NCI-H526 treated with DMSO at 0.1 percent for 48 hours (cell line): ENCODE results near the gene KCNQ1.

Source experiments
- DNase-seq: peaks from one replicate; lab custom pipeline; 2025; lab: John Stamatoyannopoulos, UW

Gene KCNQ1

DNA sequence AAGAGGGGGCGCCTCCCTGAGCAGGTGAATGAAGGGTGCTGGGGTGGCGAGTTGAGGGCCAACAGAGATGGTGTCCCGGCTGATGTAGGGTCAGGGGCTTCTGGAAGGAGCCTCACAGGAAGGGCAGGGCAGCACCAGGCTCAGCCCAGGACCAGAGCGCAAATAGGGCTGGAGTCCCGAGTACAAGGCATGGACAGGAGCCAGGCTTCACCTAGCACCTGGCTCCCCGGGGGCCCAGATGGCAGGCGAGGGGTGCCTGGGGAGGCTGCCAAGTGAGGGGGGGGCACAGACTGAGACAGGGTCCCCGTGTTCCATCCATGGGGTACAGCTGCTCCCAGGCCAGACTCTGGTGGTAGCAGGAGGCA lies 105.8 kb downstream of the KCNQ1 start:
- no peak for DNase-seq

DNA sequence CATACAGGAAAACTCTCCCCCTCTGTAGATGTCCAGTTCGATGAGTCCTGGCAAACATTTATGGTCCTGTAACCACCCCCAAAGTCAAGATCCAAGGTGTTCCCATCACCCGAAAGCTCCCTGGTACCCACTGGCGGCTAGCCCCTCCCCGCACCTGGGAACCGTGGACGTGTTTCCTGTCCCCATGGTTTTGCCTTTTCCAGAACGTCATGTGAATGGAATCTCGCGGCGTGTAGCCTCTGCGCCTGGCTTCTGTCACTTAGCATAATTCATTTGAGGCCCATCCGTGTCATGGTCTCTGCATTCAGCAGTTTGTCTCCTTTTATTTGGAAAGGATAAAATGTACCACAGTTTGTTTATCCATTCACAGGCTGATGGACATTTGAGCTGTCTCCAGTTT lies 106.3 kb downstream of the KCNQ1 start:
- no peak for DNase-seq

DNA sequence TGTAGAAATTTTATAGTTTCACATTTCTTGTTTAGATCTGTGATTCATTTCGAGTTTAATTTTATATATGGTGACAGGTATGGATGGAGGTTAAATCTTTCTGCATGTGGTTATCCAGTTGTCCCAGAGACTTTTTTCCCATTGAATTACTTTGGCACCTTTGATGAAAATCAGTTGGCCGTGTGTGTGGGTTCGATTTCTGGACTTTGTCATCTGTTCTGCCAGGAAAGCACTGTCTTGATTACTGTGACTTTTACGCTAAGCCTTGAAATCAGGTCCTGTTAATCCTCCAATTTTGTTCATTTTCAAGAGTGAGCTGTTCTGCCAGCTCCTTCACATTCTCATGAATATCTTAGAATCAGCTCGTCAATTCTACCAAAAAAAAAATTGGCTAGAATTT lies 107.4 kb downstream of the KCNQ1 start:
- DNase-seq: no peak

DNA sequence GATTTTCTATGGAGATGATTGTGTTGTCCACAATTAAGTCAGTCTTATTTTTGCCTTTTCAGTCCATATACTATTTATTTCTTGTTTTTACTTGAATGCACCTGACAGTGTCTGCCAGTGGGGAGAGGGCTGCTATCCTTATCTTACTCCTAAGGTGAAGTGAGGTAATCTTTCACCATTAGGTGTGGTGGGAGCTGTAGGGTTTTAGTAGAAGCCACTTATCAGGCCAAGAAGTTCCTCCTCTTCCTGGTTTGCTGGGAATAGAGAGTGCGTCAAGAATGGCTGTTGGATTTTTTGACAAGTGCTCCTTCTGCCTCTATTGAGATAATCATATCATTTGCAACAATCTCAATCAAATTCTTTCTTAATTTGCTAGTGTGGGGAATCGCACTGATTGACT lies 108.4 kb downstream of the KCNQ1 start:
- no peak for DNase-seq

DNA sequence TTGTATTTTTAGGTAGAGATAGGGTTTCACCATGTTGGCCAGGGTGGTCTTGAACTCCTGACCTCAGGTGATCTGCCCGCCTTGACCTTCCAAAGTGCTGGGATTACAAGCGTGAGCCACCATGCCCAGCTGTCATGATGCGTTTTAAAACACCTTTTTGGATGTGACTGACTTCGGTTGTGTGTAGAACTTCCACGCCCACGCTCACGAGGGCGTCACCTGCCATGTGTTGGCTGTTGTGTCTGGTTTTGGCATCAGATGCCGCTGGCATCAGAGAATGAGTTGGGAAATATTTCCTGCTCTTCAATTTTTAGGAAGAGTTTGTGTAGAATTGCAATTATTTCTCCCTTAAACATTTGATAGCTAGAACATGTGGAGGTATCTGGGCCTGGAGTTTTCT lies 109.1 kb downstream of the KCNQ1 start:
- DNase-seq: no peak

DNA sequence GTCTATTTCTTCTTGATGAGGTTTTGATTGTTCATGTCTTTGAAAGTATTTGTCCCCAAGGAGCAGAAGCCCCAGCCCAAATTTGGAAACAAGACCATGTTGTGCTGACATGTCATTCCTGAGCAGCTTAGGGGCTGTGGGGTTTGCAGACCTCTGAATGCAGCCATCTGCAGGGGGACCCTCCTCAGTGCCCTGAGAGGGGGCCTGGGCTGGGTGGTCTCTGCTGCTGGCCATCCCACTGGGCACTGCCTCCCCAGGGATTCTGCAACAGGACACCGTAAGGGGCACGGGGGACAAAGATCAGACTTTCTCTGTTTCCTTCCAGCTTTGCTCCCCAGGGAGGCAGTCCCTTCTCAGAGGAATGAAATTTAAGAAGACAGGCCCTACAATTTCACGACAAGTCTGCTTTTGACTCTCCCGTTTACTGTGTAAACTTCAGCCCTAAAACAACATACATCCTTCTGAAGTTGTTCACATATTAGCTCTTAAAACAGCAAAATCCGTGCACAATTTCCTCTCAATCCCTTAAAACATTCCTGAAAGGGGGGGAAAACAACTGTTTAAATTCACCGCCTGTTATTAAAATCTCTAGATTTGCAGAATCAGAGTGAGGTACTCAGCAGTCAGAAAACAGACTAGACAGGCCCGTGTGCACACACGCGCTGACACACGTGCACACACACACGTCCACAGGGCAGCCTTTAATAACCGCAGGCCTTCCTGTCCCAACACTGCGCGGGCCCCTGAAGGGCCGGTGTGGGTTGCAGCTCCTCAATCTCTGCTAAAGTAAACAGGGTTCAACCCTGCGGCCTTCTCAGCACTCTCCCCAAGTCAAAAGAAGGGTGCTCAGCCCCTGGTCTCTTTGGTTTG lies 109.8 kb downstream of the KCNQ1 start:
- no peak for DNase-seq

DNA sequence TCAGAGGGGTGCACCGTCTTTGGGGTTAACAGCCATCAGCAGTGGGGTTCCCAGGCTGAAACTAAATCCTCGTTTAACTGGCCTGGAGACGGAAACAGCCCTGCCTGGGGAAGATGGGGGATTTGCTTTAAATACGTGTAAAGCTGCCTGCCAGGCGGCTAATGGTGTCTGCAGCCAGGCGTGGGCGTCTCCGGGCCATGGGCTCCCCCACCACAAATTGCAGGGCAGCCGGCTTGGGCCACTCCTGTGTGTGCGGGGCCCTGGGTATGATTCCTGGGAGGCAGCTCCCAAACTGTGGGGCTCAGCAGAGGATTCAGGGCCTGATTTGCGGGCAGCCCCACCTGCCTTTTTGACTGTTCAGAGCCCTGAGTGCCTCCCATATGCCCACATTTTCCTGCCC lies 110.5 kb downstream of the KCNQ1 start:
- no peak for DNase-seq

DNA sequence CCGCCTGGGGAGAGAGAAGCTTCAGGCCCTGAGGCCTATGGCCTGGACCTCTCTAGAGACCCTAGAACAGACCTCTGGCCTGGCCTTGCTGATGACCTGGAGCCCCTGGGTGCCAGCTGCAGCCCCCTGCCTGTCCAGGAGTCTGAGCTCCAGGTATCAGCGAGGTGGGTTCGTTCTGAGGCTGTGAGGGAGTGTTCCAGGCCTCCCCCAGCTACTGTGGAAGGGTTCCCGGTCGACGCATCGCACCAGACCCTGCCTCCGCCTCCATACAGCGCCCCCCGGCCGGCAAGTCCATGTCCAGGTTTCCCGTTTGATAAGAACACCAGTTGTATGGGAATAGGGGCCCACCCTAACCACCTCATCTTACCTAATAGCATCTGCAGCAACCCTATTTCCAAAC lies 111.1 kb downstream of the KCNQ1 start:
- no peak for DNase-seq

DNA sequence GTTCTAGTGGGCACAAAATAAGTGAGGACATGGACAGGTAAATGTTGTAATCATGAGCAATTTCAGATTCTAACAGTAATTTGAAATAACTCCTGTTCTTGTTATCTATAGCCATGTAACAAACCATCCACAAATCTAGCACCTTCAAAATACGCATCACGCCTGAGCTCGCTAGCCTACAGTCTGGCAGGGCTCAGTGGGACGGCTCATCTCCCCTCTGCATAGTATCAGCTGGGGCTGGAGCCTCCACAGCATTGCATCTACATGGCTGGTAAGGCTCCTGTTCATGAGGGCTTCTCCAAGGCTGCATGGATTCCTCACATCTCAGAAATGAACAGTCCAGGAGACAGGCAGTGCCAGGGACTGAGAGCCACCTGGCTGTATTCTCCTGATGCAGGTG lies 112.6 kb downstream of the KCNQ1 start:
- DNase-seq: no peak

DNA sequence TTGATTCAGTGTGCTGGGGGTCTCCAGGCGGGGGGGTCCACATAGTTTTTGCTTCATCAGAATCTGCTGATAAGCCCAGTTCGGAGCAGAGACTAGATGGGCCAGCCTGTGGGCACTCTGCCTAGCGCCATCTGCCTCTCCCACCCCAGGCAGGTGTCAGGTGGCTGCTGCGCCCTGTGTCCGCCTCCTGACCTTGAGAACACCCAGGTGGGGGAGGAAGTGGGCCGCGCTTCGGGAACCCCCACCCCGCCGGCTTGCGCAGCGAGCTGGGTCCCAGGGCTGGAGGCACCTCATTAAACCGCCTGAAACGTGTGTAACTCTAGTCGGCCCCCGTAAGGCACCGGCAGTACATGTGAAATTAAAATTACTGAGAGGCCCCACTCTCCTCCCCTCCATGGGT lies 113.6 kb downstream of the KCNQ1 start:
- no peak for DNase-seq

DNA sequence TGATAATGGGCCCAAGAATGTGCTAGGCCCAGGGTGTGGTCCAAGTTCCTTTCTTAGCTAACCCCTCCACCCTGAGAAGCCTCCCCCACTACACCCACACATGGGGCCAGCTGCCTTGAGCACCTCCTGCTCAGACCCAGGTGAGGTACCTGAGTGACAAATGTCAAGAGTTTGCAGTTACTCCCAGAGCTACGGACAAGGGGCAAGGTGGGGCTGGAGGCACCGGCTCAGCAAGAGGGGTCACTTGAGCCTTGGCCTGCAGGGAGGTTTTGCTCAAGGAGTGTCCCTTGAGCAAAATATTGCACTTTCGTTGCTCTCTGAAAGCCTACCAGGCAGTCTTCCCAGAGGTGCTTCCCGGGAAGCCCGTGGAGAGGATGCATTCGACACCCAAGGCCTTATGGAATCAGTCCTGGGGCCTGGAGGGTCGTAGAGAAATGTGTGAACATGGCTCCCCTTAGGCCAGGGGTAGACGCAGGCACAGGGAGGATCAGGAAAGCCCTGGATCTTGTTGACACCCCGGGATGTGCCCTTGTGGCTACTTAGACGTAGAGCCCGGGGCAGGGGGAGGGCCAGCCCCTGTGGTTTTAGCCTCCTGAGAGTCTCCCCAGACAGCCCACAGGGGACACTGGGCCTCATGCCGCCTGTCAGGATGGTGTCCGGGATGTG lies 114.2 kb downstream of the KCNQ1 start:
- no peak for DNase-seq

DNA sequence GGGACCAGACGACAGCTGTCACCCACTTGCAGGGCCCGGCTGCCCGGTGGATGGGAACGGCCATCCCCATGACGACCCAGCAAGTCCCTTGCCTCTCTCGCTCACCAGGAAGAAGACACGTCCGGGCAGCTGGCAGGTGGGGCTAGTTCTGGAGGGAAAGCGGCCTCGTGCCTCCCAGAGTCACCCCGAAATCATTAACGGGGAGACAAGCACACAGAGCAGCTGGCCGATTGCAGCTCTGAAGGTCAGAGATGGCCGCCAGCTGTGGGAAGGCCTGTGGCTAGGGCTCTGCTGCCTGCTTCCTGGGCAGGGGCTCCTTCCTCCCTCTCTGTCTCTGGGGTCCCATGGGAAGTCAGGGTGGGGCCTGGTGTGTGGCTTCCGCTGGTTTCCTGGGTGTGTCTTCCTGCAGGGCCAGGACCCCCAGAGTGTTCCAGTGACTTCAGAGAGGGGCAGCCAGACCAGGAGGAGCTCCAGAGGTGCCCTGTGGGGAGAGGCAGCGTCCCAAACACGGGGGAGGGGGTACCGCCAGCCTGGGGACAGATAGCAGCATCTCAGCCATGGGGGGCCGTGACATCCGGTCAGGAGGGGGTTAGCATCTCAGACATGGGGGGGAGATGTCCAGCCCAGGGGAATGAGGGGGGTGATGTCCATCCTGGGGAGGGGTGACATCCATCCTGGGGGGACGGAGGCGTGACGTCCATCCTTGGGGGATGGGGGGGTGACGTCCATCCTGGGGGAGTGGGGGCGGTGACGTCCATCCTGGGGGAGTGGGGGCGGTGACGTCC lies 114.9 kb downstream of the KCNQ1 start:
- no peak for DNase-seq

DNA sequence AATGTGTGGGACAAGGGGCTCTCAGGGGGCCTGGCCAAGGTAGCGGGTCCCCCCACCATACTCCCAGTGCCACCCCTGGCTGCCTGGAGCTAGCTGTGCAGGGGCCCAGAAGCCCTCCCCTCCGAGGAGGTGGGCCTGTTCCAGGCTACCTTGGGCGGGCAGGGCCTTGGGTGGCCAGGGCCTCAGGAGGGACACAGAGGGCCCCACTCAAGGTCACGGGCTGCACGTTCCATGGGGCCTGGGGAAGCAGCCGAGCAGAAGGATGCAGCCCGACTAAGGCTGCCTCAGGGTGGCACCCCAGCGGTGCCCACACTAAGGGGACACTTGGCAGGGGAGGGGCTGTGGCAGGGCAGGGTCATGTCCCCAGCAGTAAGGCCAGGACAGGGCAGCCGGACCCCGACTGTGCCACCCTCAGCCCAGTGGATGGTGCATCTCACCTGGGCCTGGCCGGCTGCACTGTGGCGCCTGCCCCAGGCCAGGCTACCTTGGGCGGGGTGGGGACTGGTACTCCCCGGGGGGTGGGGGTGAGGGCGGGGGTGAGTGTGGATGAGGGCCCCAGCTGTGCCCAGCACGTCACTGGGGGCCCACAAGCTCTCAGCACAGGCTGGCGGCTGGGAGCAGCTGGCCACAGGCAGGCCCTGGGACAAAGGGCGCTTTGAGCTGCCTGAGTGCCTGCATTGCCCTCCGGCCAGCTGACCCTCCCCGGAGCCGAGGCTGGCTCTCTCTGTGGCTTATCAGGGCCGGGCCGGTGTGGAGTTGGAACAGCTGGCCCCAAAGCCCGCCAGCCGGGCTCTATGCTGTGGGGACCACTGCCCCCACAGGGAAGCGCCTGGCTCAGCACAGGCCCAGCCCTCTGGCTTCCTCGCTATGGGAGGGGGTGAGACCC lies 117.1 kb downstream of the KCNQ1 start:
- no peak for DNase-seq

DNA sequence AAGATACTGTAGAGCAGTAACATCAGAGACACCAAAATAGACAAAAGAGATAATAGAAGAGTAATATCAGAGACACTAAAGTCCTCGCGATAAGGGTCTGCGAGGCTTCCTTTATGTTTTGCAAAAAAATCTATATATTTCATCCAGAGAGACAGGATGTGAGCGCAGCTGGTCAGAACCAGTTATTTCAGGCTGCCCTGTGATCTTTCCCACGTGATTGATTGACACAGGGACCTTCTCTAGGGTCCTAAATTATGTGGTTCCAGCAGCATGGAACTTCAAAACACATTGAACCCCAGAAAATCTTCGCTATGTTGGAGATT lies 118.0 kb downstream of the KCNQ1 start:
- DNase-seq: no peak

DNA sequence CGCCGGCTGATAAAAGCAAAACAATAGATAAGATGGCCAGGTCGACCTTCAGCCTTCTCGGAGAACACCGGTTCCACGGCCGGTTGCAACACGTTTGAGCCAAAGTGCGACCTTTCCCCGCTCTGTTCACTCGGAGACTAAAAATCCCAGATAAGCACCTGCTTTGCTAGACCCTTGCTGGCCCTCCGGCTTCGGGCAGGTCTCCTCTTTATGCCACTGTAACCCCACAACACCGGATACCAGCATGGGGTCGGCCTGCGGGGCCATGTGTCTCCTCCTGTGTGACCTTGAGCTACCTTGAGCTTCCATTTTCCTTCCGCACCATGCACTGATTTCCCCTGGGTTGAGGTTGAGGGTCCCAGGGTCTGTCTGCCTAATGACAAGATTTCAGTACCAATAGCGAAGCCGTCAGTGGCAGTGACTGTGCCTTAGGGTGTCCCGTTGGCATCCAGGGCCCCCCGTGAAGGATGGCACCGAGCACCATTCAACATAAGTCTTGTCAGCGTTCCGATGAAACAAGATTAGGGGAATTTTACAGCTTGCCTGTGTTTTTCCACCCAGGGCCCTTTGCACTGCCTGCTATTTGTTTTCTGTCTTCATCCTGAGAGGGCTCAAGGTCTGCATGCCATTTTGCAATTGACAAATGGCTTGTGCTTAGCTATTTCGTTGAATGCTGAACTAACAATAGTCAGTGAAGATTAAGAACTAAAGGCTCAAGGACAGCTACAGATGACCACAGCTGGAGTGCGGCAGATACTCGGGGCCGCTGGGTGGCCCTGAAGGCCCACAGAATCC lies 118.6 kb downstream of the KCNQ1 start:
- DNase-seq: no peak

DNA sequence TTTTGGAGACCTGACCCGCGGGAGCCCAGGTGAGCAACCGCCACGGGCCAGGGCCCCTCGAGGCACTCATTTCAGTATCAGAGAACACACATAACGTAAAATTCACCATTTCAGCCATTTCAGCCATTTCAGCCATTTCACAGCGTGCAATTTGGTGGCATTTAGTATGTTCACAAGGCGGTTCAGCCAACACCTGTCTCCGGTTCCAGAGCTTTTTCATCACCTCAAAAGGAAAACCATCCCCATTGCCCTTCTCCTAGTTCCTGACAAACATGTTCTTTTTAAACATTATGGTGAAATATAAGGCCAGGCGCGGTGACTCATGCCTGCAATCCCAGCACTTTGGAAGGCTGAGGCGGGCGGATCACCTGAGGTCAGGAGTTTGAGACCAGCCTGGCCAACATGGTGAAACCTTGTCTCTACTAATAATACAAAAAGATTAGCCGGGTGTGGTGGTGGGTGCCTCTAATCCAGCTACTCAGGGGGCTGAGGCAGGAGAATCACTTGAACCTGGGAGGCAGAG lies 119.3 kb downstream of the KCNQ1 start:
- DNase-seq: no peak

DNA sequence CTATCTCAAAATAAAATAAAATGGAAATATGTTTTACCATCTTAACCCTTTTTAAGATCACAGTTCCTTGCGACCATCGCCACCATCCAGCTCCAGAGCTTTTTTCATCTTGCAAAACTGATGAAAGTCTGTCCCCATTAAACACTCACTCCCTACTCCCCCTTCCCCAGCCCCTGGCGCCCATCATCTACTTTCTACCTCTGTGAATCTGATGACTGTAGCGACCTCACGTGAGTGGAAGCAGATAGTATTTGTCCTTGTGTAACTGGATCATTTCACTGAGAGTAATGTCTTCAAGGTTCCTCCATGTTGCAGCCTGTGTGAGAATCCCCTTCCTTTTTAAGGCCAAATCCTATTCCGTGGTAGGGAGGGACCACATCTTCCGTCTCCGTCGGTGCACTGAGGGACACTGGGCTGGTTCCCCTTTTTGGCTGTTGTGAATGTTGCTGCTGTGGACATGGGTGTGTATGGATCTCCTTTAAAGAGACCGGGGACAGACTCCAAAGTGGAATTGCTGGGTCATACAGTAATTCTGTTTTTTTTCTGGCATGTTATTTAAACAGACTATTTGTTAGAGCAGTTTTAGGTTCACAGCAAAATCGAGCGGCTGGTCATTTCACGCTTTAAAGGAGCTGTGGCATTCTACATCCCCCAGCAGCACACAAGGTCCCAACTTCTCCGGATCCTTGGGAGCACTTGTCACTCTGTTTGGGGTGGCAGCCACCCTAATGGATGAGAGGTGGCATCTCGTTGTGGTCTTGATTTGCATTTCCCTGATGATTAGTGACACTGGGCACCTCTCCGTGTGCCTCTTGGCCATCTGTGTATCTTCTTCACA lies 120.0 kb downstream of the KCNQ1 start:
- no peak for DNase-seq

DNA sequence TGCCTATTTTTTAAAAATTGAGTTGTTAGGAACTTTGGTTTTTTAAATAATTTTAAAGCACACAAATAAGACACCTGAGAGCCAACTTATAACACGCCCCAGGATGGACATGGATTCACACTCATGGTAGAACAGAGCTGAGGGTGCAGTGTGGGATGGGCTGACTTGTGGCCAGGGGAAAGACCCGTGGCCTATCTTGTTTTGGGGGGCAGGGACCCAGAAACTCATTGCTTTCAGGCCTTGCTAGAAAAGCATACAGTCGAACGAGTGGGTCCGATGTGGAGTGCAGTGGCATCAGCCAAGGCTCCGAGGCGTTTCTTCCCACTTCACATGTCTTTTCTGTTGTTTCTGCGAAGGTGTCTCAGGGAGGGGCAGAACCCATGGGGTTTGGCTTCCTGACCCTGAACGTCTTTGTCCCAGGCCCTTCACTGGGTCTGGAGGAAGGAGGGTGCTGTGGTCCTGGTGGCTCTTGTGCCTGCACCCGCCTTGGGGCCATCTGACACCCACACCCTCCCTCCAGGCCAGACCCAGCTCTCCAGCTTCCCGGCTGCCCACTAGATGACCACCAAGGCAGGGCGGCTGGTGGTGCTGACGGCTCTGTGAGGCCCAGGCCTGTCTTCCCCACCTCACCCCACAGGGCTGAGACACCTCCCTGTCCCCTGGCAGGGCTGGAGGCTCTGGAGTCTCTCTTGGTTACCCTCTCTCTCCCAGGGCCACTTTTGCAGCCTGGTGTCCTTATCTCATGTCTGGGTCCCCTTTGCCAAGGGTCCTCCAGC lies 120.8 kb downstream of the KCNQ1 start:
- DNase-seq: no peak
